HG03159 (cell line): ENCODE results near the gene SLITRK1.

Experiments
- ATAC-seq: cut with Tn5 transposase; IDR thresholded peaks from one replicate; pipeline ENCODE4 v1.9.1; 2021; ENCODE audit warnings: mild to moderate bottlenecking, moderate library complexity; ENCODE audit not compliant: unreplicated experiment

SLITRK1 gene

DNA sequence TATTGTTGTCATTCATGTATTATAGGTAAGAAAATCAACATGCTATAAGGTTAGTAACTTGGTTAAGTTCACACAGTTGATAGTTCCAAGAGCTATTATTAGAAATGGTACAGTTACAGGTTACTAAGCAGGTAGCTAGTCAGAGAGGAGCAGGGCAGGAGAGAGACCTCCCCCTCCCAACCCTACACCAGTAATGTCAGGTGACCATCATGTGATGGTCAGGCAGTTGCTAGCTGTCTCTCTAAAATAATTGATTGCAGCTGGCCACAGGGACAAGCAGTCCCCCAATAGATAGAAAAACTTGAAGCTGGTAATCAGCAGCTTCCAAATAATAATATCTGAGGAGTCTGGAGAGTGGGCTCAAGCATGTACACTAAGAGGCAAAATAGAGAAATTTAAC lies 14.6 kb downstream of the SLITRK1 start:
- ATAC-seq, result no peak

GRCh38 chr13:83865161-83866137 lies 16.8 kb downstream of the SLITRK1 start:
- no peak for ATAC-seq

GRCh38 chr13:83853771-83854170 lies 28.5 kb downstream of the SLITRK1 start:
- no peak for ATAC-seq

GRCh38 chr13:83845106-83845505 lies 37.2 kb downstream of the SLITRK1 start:
- ATAC-seq, result no peak

DNA sequence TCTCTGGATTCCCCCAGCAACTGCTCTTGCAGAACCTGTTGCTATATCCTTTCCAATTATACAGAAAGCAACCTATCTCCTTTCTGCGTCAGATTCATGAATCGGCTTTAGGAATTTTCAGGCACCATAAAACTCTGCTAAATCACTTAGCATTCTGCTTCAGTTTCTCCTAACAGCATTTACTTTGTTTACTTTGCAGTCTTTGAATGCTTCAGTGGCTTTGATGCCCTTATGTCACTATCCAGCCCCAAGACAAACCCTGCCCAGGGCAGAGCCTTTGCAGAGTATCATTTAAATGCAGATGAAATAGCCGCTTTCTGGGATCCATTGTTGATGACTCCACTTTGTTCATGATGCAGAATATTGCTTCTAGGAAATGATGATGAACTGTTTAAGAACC lies 43.1 kb downstream of the SLITRK1 start:
- no peak for ATAC-seq

DNA sequence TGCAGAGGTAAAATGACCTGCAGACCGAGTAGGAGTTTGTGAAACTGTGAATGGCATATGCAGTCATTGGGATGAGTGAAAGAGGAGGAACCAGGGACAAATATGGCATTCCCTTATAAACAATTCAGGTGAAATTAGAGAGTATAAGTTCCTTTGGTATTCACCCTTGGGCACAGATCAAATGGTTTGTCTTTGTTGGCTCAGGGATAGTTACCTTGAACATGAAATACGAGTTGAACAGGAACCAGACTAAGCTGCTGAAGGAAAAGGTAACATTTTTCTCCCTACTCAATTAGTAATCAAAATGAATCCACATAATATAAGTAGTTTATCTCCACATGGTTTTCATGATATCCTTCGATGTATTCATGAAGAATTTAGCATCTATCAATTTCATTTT lies 50.5 kb downstream of the SLITRK1 start:
- ATAC-seq, result no peak

- ATAC-seq, result no peak
These were observed 52.5 kb downstream of the SLITRK1 start for GRCh38 chr13:83829810-83830209.

- no peak for ATAC-seq
These were observed 54.9 kb downstream of the SLITRK1 start for GRCh38 chr13:83827338-83827737.
